ENCODE results near the gene UBL4B. TPM values are rescaled to one million over a fixed set of nuclear protein-coding genes. Genes with fewer than 3 reads are reported as not detected.

The UBL4B gene
- total RNA-seq, 1 experiment from 2014 or later: 0.07 TPM

DNA sequence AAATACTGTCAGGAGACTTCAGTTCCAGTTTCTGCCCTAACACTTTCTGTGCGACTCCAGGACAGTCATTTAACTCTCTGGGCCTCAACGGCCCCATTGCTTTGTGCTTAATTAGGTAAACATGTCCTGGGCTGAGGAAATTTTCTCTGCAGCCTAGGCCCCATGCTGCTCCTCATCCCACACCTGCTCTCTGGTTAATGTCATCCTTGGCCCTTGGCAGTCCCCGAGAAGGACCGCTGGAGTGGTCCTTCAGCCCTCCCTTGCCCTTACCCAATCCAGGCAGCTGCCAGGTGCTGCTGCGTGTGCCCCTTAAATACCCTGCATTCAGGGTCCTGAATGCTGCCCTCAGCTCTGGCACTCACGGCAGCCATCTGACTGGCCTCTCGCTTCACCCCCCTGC is 18.7 kb downstream of the UBL4B start:
- Histone ChIP-seq H3K27ac (ENCODE audit: low read length) (no peak overlapping the region), H3K79me2 (ENCODE audit: low read length) (no peaks in the 10 kb centered on the region), H3F3A (ENCODE audit: low read length, unreplicated experiment) (no peaks in the 10 kb centered on the region), H2AFZ (ENCODE audit: low read length) (no peak overlapping the region), H3K9me3 (ENCODE audit: low read length) (no peaks in the 10 kb centered on the region), H3K4me1 (ENCODE audit: insufficient read depth, low read length) (no peaks in the 10 kb centered on the region), H3K9ac (ENCODE audit: low read length) (no peak overlapping the region), H4K20me1 (ENCODE audit: low read length) (no peaks in the 10 kb centered on the region), H3K9me2 (replicated peaks; ENCODE audit: low read length) (no peaks in the 10 kb centered on the region), H3K4me3 (ENCODE audit: low read length) (no peak overlapping the region), H3K27me3 (ENCODE audit: low read length) (peaks cover 29% of the 10 kb centered on the region; the same call in 1 of the 2 replicates), H3K36me3 (ENCODE audit: low read depth, low read length) (no peaks in the 10 kb centered on the region), H3K4me2 (ENCODE audit: low read length) (no peak overlapping the region)
- ChIA-PET POLR2A (ENCODE audit: unreplicated experiment) (no interaction called here), CTCF (no interaction called here)
- DNase-seq (no peak), ATAC-seq (no peak)
- no TSS peak for BruUV-seq (replicated peaks)
- intact Hi-C loops (cut with micrococcal nuclease): no loop called here
- TF ChIP-seq EZH2phosphoT487 (IDR thresholded peaks at IDR 0.05; ENCODE audit: borderline replicate concordance, low read length) (no peak), EZH2 (IDR thresholded peaks at IDR 0.05; ENCODE audit: low read length, unreplicated experiment) (no peak)
- TF ChIP-seq, protein P1, sequence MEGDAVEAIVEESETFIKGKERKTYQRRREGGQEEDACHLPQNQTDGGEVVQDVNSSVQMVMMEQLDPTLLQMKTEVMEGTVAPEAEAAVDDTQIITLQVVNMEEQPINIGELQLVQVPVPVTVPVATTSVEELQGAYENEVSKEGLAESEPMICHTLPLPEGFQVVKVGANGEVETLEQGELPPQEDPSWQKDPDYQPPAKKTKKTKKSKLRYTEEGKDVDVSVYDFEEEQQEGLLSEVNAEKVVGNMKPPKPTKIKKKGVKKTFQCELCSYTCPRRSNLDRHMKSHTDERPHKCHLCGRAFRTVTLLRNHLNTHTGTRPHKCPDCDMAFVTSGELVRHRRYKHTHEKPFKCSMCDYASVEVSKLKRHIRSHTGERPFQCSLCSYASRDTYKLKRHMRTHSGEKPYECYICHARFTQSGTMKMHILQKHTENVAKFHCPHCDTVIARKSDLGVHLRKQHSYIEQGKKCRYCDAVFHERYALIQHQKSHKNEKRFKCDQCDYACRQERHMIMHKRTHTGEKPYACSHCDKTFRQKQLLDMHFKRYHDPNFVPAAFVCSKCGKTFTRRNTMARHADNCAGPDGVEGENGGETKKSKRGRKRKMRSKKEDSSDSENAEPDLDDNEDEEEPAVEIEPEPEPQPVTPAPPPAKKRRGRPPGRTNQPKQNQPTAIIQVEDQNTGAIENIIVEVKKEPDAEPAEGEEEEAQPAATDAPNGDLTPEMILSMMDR (conservative IDR thresholded peaks at IDR 0.05; ENCODE audit: low read depth, low read length): no peak

DNA sequence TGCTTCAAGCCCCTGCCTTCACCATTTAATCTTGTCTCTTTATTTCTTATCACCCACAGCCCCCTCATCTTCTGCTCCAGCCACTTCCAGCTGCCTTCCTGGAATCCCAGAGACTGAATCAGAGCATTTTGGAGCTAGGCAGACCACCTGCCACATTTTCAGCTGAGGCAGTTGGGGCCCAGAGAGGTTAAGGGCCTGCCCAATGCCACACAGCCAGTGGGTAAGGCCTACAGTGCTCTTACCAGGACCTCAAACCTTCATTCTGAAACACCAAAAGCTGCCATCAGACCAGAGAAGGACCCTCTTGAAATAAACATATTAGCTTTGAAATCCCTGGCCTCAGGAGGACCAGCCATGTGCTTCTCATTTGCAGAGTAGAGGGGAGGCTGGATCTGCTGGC is 20.4 kb downstream of the UBL4B start:
- no peaks in the 10 kb centered on the region for H3K79me2 ChIP-seq (ENCODE audit: low read length)
- no peak overlapping the region for H3K4me3 ChIP-seq (ENCODE audit: low read length)
- H3K9me2 ChIP-seq (replicated peaks; ENCODE audit: low read length): no peaks in the 10 kb centered on the region
- DNase-seq (no peak), ATAC-seq (no peak)
- H3K27me3 ChIP-seq (ENCODE audit: low read length): peaks cover 46% of the 10 kb centered on the region
- H3K4me2 ChIP-seq (ENCODE audit: low read length): no peak overlapping the region
- H3K9me3 ChIP-seq (ENCODE audit: low read length): no peaks in the 10 kb centered on the region
- H3F3A ChIP-seq (ENCODE audit: low read length, unreplicated experiment): no peaks in the 10 kb centered on the region
- TF ChIP-seq EZH2 (IDR thresholded peaks at IDR 0.05; ENCODE audit: low read length, unreplicated experiment) (no peak), EZH2phosphoT487 (IDR thresholded peaks at IDR 0.05; ENCODE audit: borderline replicate concordance, low read length) (no peak)
- TF ChIP-seq, protein P1 (conservative IDR thresholded peaks at IDR 0.05; ENCODE audit: low read depth, low read length): no peak
- BruUV-seq (replicated peaks): no TSS peak
- ChIA-PET POLR2A (ENCODE audit: unreplicated experiment) (no interaction called here), CTCF (no interaction called here)
- intact Hi-C loops (cut with micrococcal nuclease): no loop called here
- no peak overlapping the region for H2AFZ ChIP-seq (ENCODE audit: low read length)
- no peaks in the 10 kb centered on the region for H3K36me3 ChIP-seq (ENCODE audit: low read depth, low read length)
- no peak overlapping the region for H3K9ac ChIP-seq (ENCODE audit: low read length)
- no peaks in the 10 kb centered on the region for H3K4me1 ChIP-seq (ENCODE audit: insufficient read depth, low read length)
- no peaks in the 10 kb centered on the region for H4K20me1 ChIP-seq (ENCODE audit: low read length)
- no peak overlapping the region for H3K27ac ChIP-seq (ENCODE audit: low read length)

DNA sequence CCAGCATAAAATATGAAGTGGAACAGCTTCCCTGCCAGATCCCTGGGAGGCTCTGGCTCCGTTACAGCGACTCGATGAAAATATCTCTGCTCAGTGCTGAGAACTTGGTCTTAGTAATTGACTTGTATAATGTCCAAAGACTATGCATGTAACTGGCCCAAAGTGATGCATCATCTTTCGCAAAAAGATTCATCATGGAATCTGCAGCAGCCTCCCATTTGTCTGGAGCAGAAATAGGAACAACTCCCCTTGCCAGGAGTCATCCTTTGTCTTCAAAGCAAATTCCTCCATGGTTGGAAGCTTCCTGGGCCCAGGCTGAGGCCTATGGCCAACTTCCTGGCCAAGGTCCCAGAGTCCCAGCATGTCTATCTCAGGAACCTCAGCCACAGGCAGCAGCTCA is 21.2 kb downstream of the UBL4B start:
- Histone ChIP-seq H2AFZ (ENCODE audit: low read length) (no peak overlapping the region), H3K4me3 (ENCODE audit: low read length) (no peak overlapping the region), H3K36me3 (ENCODE audit: low read depth, low read length) (no peaks in the 10 kb centered on the region), H3K27ac (ENCODE audit: low read length) (no peak overlapping the region), H3K27me3 (ENCODE audit: low read length) (peaks cover 52% of the 10 kb centered on the region), H3K4me1 (ENCODE audit: insufficient read depth, low read length) (no peaks in the 10 kb centered on the region), H3F3A (ENCODE audit: low read length, unreplicated experiment) (no peaks in the 10 kb centered on the region), H3K9ac (ENCODE audit: low read length) (no peak overlapping the region), H3K9me3 (ENCODE audit: low read length) (no peaks in the 10 kb centered on the region), H3K79me2 (ENCODE audit: low read length) (no peaks in the 10 kb centered on the region), H3K9me2 (replicated peaks; ENCODE audit: low read length) (no peaks in the 10 kb centered on the region), H4K20me1 (ENCODE audit: low read length) (no peaks in the 10 kb centered on the region), H3K4me2 (ENCODE audit: low read length) (no peak overlapping the region)
- CTCF ChIA-PET: no interaction called here
- DNase-seq (no peak), ATAC-seq (no peak)
- no peak for TF ChIP-seq EZH2 (IDR thresholded peaks at IDR 0.05; ENCODE audit: low read length, unreplicated experiment)
- TF ChIP-seq, protein P1 (conservative IDR thresholded peaks at IDR 0.05; ENCODE audit: low read depth, low read length): no peak
- no peak for TF ChIP-seq EZH2phosphoT487 (IDR thresholded peaks at IDR 0.05; ENCODE audit: borderline replicate concordance, low read length)
- intact Hi-C loops (cut with micrococcal nuclease): no loop called here
- POLR2A ChIA-PET (ENCODE audit: unreplicated experiment): no interaction called here
- BruUV-seq (replicated peaks): no TSS peak
